SK-N-SH treated with all-trans-retinoic acid at 6 μM for 48 hours (cell line): ENCODE measurements around the gene SH3PXD2A.

Source experiments
- ATAC-seq: fragments of 200-7000 bp; cut with Tn5 transposase; 3 replicates; pipeline ENCODE4 v1.9.1; 2020; ENCODE audit warnings: mild to moderate bottlenecking, moderate library complexity
- ARNTL ChIP-seq: fragments of 450-650 bp; formaldehyde crosslinking; IDR thresholded peaks from 2 replicates; pipeline ENCODE4 v1.5.0; 2020; ENCODE audit warnings: low read depth, mild to moderate bottlenecking, moderate library complexity, borderline replicate concordance
- BACH2 ChIP-seq: fragments of 250-450 bp; sonication (Bioruptor Pico); IDR thresholded peaks from 2 replicates; pipeline ENCODE4 v1.9.0; 2021; ENCODE audit warnings: mild to moderate bottlenecking, borderline replicate concordance
- CREB5 ChIP-seq: fragments of 250-450 bp; sonication (Bioruptor Pico); IDR thresholded peaks from 2 replicates; pipeline ENCODE4 v1.5.1; 2020; ENCODE audit warnings: low read depth, mild to moderate bottlenecking, moderate library complexity
- CSDC2 ChIP-seq: fragments of 250-450 bp; sonication (Bioruptor Pico); IDR thresholded peaks from 2 replicates; pipeline ENCODE4 v1.5.0; 2020; ENCODE audit warnings: mild to moderate bottlenecking, moderate library complexity
- CSRNP3 ChIP-seq: fragments of 250-450 bp; sonication (Bioruptor Pico); IDR thresholded peaks from 2 replicates; pipeline ENCODE4 v1.5.1; 2021; ENCODE audit warnings: mild to moderate bottlenecking, moderate library complexity
- ESRRG ChIP-seq: fragments of 250-450 bp; sonication (Bioruptor Pico); IDR thresholded peaks from 2 replicates; pipeline ENCODE4 v1.6.1; 2021; ENCODE audit warnings: mild to moderate bottlenecking
- GLIS3 ChIP-seq: fragments of 250-450 bp; sonication (Bioruptor Pico); IDR thresholded peaks from 2 replicates; pipeline ENCODE4 v1.5.0; 2020; ENCODE audit warnings: mild to moderate bottlenecking, moderate library complexity
- ISL1 ChIP-seq: fragments of 250-450 bp; sonication (Bioruptor Pico); IDR thresholded peaks from 2 replicates; pipeline ENCODE4 v2.1.2; 2022; ENCODE audit warnings: mild to moderate bottlenecking, moderate library complexity
- PPARA ChIP-seq: fragments of 250-450 bp; sonication (Bioruptor Pico); IDR thresholded peaks from 2 replicates; pipeline ENCODE4 v1.5.0; 2020; ENCODE audit warnings: mild to moderate bottlenecking, borderline replicate concordance
- RARB ChIP-seq: fragments of 250-450 bp; sonication (Bioruptor Pico); IDR thresholded peaks from 2 replicates; pipeline ENCODE4 v1.8.0; 2021; ENCODE audit warnings: mild to moderate bottlenecking, moderate library complexity
- SNAI2 ChIP-seq: fragments of 250-450 bp; sonication (Bioruptor Pico); IDR thresholded peaks from 2 replicates; pipeline ENCODE4 v1.5.0; 2020; ENCODE audit warnings: mild to moderate bottlenecking, moderate library complexity
- TCF4 ChIP-seq: fragments of 250-450 bp; sonication (Bioruptor Pico); IDR thresholded peaks from 2 replicates; pipeline ENCODE4 v1.8.0; 2021; ENCODE audit warnings: mild to moderate bottlenecking, moderate library complexity, borderline replicate concordance
- TOX ChIP-seq: fragments of 250-450 bp; sonication (Bioruptor Pico); IDR thresholded peaks from 2 replicates; pipeline ENCODE4 v1.8.0; 2021; ENCODE audit warnings: mild to moderate bottlenecking, moderate library complexity, borderline replicate concordance
- ZC3H10 ChIP-seq: fragments of 250-450 bp; sonication (Bioruptor Pico); IDR thresholded peaks from 2 replicates; pipeline ENCODE4 v1.5.1; 2021; ENCODE audit warnings: mild to moderate bottlenecking, moderate library complexity
- ZFP3 ChIP-seq: fragments of 250-450 bp; sonication (Bioruptor Pico); IDR thresholded peaks from 2 replicates; pipeline ENCODE4 v1.5.0; 2020; ENCODE audit warnings: mild to moderate bottlenecking, moderate library complexity
- ZFP30 ChIP-seq: fragments of 450-650 bp; formaldehyde crosslinking; IDR thresholded peaks from 2 replicates; pipeline ENCODE4 v1.5.0; 2022; ENCODE audit warnings: mild to moderate bottlenecking, moderate library complexity
- ZNF565 ChIP-seq: fragments of 450-650 bp; formaldehyde crosslinking; conservative IDR thresholded peaks from 2 replicates; pipeline ENCODE4 v1.5.0; 2020; ENCODE audit warnings: low read depth, mild to moderate bottlenecking, moderate library complexity
- ZNF70 ChIP-seq: fragments of 450-650 bp; formaldehyde crosslinking; IDR thresholded peaks from 2 replicates; pipeline ENCODE4 v1.5.0; 2020; ENCODE audit warnings: mild to moderate bottlenecking, moderate library complexity
- ZNF8 ChIP-seq: fragments of 450-650 bp; formaldehyde crosslinking; IDR thresholded peaks from 2 replicates; pipeline ENCODE4 v1.5.0; 2020; ENCODE audit warnings: mild to moderate bottlenecking, moderate library complexity
- TF ChIP-seq, protein P1 (sequence below): fragments of 250-450 bp; sonication (Bioruptor Pico); IDR thresholded peaks from 2 replicates; pipeline ENCODE4 v1.5.0; 2020; ENCODE audit warnings: mild to moderate bottlenecking, moderate library complexity
- TF ChIP-seq, protein P2 (sequence below): fragments of 250-450 bp; sonication (Bioruptor Pico); IDR thresholded peaks from 2 replicates; pipeline ENCODE4 v1.8.0; 2020; ENCODE audit warnings: mild to moderate bottlenecking, moderate library complexity, borderline replicate concordance

The SH3PXD2A gene

DNA sequence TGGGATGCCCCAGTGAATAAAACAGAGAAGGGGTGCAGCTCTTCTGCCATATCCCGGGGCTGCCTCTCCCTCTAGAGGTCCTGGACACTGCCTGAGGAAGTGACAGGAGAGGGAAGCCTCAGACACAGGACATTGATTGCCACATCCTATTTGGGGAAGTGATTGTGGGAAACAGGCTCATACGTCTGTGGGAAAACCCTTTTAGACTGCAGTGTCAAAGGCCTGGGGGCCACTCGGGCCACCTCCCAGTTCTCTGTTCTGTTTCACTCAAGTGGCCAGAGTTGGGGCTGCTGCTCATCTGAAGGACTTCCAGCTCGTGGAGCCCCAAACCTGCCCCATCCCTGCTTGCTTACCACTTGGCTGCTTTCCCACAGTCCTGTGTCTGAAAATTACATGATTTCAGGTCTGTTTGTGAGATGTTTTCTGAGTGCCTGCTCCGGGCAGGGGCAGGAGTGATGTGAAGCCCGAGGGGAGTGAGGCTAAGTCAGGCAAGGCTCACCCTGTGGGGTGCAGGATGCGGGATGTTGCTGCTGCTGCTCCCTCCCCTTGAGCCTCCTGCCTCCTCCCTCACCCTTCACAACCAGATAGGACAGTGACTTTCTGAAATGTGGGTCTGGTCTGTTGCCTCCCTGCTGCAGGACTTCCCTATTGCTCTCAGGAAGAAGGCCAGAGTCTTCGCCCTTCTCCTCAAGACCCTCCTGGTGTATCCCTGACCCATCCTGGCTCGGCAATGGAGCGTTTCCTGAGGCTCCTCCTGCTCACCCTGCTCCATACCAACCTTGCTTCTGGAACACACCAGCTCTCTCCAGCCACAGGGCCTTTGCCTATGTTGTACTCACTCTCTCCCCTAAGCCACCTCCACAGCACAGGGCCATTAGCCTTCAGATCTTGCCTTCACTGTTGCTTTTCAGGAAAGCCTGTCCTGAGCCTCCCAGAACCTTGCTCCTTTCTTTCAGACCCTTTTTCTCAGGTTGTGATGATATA lies 303.5 kb downstream of the SH3PXD2A start:
- no peak for ATAC-seq
- no peak for TF ChIP-seq ARNTL (CRISPR knock-in tag)
- no peak for TF ChIP-seq CSDC2 (CRISPR knock-in tag)
- no peak for TF ChIP-seq ZC3H10 (CRISPR knock-in tag)
- TF ChIP-seq ESRRG (CRISPR knock-in tag) = no peak
- TF ChIP-seq ISL1 (CRISPR knock-in tag) = no peak
- no peak for TF ChIP-seq ZNF565 (CRISPR knock-in tag)
- TF ChIP-seq ZFP30 (CRISPR knock-in tag) = no peak
- TF ChIP-seq TCF4 (CRISPR knock-in tag) = no peak
- TF ChIP-seq BACH2 (CRISPR knock-in tag) = no peak
- no peak for TF ChIP-seq ZNF70 (CRISPR knock-in tag)
- TF ChIP-seq SNAI2 = no peak

GRCh38 chr10:103550229-103550628 lies 305.1 kb downstream of the SH3PXD2A start:
- TF ChIP-seq ESRRG (CRISPR knock-in tag) (no peak), CREB5 (CRISPR knock-in tag) (no peak), TOX (CRISPR knock-in tag) (no peak), PPARA (CRISPR knock-in tag) (no peak), RARB (CRISPR knock-in tag) (no peak), ZFP3 (CRISPR knock-in tag) (no peak)
- no peak for ATAC-seq

DNA sequence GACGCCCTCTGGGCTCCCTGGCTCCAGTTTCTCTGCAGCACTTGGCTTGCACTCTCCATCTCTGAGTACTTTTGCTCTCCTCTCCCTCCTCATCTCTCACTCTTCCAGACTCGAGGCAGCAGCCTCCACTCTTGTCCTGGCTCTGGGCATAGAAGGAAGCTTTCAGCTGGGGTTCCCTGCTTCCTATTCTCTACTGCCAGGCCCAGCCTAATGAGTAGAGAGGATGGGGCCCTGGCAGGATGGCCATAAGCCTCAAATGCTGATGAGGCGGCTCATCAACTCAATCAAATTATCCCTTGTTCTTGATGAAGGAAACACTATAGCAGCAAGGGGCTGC lies 306.1 kb downstream of the SH3PXD2A start:
- TF ChIP-seq TOX (CRISPR knock-in tag) (no peak), ZFP30 (CRISPR knock-in tag) (no peak), ZFP3 (CRISPR knock-in tag) (no peak), GLIS3 (CRISPR knock-in tag) (no peak), ARNTL (CRISPR knock-in tag) (no peak), CSRNP3 (no peak)
- TF ChIP-seq, protein P1, sequence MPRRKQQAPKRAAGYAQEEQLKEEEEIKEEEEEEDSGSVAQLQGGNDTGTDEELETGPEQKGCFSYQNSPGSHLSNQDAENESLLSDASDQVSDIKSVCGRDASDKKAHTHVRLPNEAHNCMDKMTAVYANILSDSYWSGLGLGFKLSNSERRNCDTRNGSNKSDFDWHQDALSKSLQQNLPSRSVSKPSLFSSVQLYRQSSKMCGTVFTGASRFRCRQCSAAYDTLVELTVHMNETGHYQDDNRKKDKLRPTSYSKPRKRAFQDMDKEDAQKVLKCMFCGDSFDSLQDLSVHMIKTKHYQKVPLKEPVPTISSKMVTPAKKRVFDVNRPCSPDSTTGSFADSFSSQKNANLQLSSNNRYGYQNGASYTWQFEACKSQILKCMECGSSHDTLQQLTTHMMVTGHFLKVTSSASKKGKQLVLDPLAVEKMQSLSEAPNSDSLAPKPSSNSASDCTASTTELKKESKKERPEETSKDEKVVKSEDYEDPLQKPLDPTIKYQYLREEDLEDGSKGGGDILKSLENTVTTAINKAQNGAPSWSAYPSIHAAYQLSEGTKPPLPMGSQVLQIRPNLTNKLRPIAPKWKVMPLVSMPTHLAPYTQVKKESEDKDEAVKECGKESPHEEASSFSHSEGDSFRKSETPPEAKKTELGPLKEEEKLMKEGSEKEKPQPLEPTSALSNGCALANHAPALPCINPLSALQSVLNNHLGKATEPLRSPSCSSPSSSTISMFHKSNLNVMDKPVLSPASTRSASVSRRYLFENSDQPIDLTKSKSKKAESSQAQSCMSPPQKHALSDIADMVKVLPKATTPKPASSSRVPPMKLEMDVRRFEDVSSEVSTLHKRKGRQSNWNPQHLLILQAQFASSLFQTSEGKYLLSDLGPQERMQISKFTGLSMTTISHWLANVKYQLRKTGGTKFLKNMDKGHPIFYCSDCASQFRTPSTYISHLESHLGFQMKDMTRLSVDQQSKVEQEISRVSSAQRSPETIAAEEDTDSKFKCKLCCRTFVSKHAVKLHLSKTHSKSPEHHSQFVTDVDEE (CRISPR knock-in tag) = no peak
- ATAC-seq = no peak

GRCh38 chr10:103548581-103549348 lies 306.6 kb downstream of the SH3PXD2A start:
- no peak for ATAC-seq
- no peak for TF ChIP-seq ZNF8
- TF ChIP-seq ISL1 (CRISPR knock-in tag) = no peak
- no peak for TF ChIP-seq CREB5 (CRISPR knock-in tag)
- no peak for TF ChIP-seq ZNF565 (CRISPR knock-in tag)
- no peak for TF ChIP-seq TOX (CRISPR knock-in tag)
- TF ChIP-seq, protein P2, sequence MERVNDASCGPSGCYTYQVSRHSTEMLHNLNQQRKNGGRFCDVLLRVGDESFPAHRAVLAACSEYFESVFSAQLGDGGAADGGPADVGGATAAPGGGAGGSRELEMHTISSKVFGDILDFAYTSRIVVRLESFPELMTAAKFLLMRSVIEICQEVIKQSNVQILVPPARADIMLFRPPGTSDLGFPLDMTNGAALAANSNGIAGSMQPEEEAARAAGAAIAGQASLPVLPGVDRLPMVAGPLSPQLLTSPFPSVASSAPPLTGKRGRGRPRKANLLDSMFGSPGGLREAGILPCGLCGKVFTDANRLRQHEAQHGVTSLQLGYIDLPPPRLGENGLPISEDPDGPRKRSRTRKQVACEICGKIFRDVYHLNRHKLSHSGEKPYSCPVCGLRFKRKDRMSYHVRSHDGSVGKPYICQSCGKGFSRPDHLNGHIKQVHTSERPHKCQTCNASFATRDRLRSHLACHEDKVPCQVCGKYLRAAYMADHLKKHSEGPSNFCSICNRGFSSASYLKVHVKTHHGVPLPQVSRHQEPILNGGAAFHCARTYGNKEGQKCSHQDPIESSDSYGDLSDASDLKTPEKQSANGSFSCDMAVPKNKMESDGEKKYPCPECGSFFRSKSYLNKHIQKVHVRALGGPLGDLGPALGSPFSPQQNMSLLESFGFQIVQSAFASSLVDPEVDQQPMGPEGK (CRISPR knock-in tag) = no peak
- TF ChIP-seq PPARA (CRISPR knock-in tag) = no peak
- no peak for TF ChIP-seq GLIS3 (CRISPR knock-in tag)
- TF ChIP-seq ARNTL (CRISPR knock-in tag) = no peak
- no peak for TF ChIP-seq SNAI2
- TF ChIP-seq ZNF70 (CRISPR knock-in tag) = no peak
- TF ChIP-seq BACH2 (CRISPR knock-in tag) = no peak
- no peak for TF ChIP-seq ZFP30 (CRISPR knock-in tag)
- TF ChIP-seq, protein P1 (CRISPR knock-in tag) = no peak
